ENCODE data around the gene FKBP1A.

DNA sequence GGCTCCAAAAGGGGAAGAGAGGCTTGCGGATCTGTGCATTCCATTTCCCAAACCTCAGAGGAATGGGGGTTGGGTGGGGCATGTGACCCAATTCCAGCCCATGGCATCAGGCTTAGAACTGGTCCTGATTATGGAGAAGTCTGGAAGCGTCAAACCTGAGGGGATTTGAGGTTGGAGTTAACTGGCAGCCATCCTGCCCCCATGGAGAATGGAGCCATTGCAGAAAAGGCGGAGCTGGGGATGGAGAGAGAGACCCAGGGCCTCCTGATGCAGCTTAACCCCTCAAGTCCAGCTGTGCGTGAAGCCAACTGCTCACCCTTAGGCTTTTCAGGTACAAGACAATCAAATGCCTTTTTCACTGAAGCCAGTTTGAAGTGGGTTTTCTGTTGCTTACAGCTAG is 54.1 kb downstream of the FKBP1A start:
- no peak for TF ChIP-seq POLR2A (IDR thresholded peaks at IDR 0.05; ENCODE audit: low read depth, low read length)
- TF ChIP-seq POLR2AphosphoS5 (IDR thresholded peaks at IDR 0.05; ENCODE audit: insufficient read depth, low read depth, low read length) = no peak
- TF ChIP-seq EZH2 (IDR thresholded peaks at IDR 0.05; ENCODE audit: borderline replicate concordance, low read depth, low read length, severe bottlenecking) = no peak
- TF ChIP-seq, protein P1, sequence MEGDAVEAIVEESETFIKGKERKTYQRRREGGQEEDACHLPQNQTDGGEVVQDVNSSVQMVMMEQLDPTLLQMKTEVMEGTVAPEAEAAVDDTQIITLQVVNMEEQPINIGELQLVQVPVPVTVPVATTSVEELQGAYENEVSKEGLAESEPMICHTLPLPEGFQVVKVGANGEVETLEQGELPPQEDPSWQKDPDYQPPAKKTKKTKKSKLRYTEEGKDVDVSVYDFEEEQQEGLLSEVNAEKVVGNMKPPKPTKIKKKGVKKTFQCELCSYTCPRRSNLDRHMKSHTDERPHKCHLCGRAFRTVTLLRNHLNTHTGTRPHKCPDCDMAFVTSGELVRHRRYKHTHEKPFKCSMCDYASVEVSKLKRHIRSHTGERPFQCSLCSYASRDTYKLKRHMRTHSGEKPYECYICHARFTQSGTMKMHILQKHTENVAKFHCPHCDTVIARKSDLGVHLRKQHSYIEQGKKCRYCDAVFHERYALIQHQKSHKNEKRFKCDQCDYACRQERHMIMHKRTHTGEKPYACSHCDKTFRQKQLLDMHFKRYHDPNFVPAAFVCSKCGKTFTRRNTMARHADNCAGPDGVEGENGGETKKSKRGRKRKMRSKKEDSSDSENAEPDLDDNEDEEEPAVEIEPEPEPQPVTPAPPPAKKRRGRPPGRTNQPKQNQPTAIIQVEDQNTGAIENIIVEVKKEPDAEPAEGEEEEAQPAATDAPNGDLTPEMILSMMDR (IDR thresholded peaks at IDR 0.05; ENCODE audit: extremely low read depth in 1 of 2, insufficient read depth in 1 of 2, low read depth in 1 of 2, low read length in 2 of 2) = no peak
- TF ChIP-seq, protein P2, sequence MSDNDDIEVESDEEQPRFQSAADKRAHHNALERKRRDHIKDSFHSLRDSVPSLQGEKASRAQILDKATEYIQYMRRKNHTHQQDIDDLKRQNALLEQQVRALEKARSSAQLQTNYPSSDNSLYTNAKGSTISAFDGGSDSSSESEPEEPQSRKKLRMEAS (IDR thresholded peaks at IDR 0.05; ENCODE audit: insufficient read depth, insufficient read length) = no peak
- TF ChIP-seq MYC (IDR thresholded peaks at IDR 0.05; ENCODE audit: low read depth, low read length) = no peak
- TF ChIP-seq GATA2 (IDR thresholded peaks at IDR 0.05; ENCODE audit: insufficient read depth, insufficient read length, low read depth, low read length) = no peak

Data from endothelial cell of umbilical vein (primary cell).